ENCODE results near the gene BACH2.

The BACH2 gene

DNA sequence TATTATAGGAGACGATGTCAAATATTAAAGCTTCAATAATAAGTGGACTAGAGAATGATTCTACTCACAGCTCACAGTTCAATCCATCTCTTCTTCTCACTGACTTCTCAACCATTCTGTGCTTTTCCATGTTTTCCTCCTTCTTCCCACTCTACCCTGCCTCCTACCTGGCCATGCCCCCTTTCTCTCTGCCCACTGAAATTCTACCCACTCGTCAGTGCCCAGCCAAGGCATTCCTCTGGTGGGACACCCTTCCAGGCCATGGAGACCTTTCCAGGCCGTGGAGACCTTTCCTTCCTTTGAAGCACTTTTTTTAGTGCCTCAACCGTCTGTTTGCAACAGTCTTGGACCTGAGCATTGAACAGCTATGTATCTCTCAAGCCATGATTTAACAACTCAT, 18.5 kb downstream of the BACH2 start:
- H3K4me3 ChIP-seq (ENCODE audit: low read depth, low read length): no peak overlapping the region
- TF ChIP-seq, protein P1, sequence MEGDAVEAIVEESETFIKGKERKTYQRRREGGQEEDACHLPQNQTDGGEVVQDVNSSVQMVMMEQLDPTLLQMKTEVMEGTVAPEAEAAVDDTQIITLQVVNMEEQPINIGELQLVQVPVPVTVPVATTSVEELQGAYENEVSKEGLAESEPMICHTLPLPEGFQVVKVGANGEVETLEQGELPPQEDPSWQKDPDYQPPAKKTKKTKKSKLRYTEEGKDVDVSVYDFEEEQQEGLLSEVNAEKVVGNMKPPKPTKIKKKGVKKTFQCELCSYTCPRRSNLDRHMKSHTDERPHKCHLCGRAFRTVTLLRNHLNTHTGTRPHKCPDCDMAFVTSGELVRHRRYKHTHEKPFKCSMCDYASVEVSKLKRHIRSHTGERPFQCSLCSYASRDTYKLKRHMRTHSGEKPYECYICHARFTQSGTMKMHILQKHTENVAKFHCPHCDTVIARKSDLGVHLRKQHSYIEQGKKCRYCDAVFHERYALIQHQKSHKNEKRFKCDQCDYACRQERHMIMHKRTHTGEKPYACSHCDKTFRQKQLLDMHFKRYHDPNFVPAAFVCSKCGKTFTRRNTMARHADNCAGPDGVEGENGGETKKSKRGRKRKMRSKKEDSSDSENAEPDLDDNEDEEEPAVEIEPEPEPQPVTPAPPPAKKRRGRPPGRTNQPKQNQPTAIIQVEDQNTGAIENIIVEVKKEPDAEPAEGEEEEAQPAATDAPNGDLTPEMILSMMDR (IDR thresholded peaks at IDR 0.05; ENCODE audit: low read depth, low read length): no peak

GRCh38 chr6:90277302-90278011, 19.2 kb downstream of the BACH2 start:
- no peak overlapping the region for H3K4me3 ChIP-seq (ENCODE audit: low read depth, low read length)
- TF ChIP-seq, protein P1 (IDR thresholded peaks at IDR 0.05; ENCODE audit: low read depth, low read length): no peak

- TF ChIP-seq, protein P1 (IDR thresholded peaks at IDR 0.05; ENCODE audit: low read depth, low read length): no peak
- no peak overlapping the region for H3K4me3 ChIP-seq (ENCODE audit: low read depth, low read length)
Measured at GRCh38 chr6:90274451-90275030, 22.1 kb downstream of the BACH2 start.

- TF ChIP-seq, protein P1 (IDR thresholded peaks at IDR 0.05; ENCODE audit: low read depth, low read length): no peak
- no peak overlapping the region for H3K4me3 ChIP-seq (ENCODE audit: low read depth, low read length)
Measured at GRCh38 chr6:90273863-90274262, 22.8 kb downstream of the BACH2 start.

DNA sequence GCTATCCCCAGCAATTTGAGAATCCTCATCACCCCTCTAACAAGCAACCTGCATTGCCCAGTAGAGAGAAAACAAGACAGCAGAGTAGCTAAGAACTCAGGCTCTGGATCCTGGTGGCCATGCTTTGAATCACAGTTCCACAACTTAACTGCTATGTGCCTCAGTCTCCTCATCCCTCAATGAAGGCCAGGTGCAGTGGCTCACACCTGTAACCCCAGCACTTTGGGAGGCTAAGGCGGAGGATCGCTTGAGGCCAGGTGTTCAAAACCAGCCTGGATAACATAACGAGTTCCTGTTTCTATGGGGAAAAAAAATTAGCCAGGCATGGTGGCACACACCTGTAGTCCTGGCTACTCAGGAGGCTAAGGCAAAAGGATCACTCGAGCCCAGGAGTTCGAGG, 23.7 kb downstream of the BACH2 start:
- TF ChIP-seq, protein P1 (IDR thresholded peaks at IDR 0.05; ENCODE audit: low read depth, low read length): no peak
- no peak overlapping the region for H3K4me3 ChIP-seq (ENCODE audit: low read depth, low read length)

- H3K4me3 ChIP-seq (ENCODE audit: low read depth, low read length): no peak overlapping the region
- TF ChIP-seq, protein P1 (IDR thresholded peaks at IDR 0.05; ENCODE audit: low read depth, low read length): no peak
Measured at GRCh38 chr6:90271831-90272230, 24.8 kb downstream of the BACH2 start.

DNA sequence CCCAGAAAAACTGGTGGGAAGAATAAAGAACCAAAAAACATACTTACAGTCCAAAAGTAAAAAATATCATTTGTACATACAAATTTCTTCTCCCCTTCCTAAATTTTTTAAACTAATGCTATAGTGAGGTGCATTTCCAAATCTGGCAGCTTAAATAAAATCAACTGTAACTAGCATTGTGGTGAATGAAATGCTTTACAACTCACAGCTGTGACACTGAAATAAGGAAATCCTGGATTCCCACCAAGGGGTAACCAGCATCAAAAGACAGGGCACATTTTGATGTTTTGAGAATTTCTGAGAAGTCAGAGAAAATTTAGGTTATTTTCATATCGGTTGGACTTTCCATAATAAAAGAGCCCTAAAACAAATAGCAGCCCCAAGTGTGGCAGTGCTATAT, 27.3 kb downstream of the BACH2 start:
- TF ChIP-seq, protein P1 (IDR thresholded peaks at IDR 0.05; ENCODE audit: low read depth, low read length): no peak
- no peak overlapping the region for H3K4me3 ChIP-seq (ENCODE audit: low read depth, low read length)
